Neural cell (in vitro differentiated cells): ENCODE measurements around the gene MPPED1. TPM values are rescaled to one million over a fixed set of nuclear protein-coding genes. Genes with fewer than 3 reads are reported as not detected.
A peak's percentile ranks its signal among the peaks of the same experiment; 100 is the strongest.

ENCODE experiments used
- H2AFZ ChIP-seq: fragments of 200-600, 300-800 bp; sonication (generic), shearing (Covaris generic); 2 replicates; pipeline ENCODE4 v1.6.0; 2014; ENCODE audit warnings: low read depth, mild to moderate bottlenecking, antibody characterized with exemption, low read length, moderate library complexity
- H3F3A ChIP-seq: fragments of 200-600 bp; shearing (Covaris generic); 2 replicates; pipeline ENCODE4 v1.6.1; 2016; ENCODE audit warnings: mild to moderate bottlenecking, moderate library complexity, mixed read lengths, antibody characterized with exemption, low read length; ENCODE audit not compliant: insufficient read depth, poor library complexity, severe bottlenecking
- H3K27ac ChIP-seq: fragments of 200-600, 300-800 bp; sonication (generic), shearing (Covaris generic); 2 replicates; pipeline ENCODE4 v1.5.1; 2014; ENCODE audit warnings: mild to moderate bottlenecking, low read length, moderate library complexity
- H3K27me3 ChIP-seq: fragments of 300-800, 200-600 bp; sonication (generic), shearing (Covaris generic); 2 replicates; pipeline ENCODE4 v1.6.0; 2014; ENCODE audit warnings: mild to moderate bottlenecking, low read depth, low read length, moderate library complexity; ENCODE audit not compliant: insufficient read depth
- H3K36me3 ChIP-seq: fragments of 300-800, 200-600 bp; sonication (generic), shearing (Covaris generic); 2 replicates; pipeline ENCODE4 v1.5.1; 2014; ENCODE audit warnings: mild to moderate bottlenecking, antibody characterized with exemption, low read length, moderate library complexity; ENCODE audit not compliant: insufficient read depth
- H3K4me2 ChIP-seq: fragments of 300-800, 200-600 bp; sonication (generic), shearing (Covaris generic); 2 replicates; pipeline ENCODE4 v1.6.0; 2014; ENCODE audit warnings: mild to moderate bottlenecking, low read length
- H3K4me3 ChIP-seq: fragments of 300-800, 200-600 bp; sonication (generic), shearing (Covaris generic); 2 replicates; pipeline ENCODE4 v1.5.1; 2014; ENCODE audit warnings: mild to moderate bottlenecking, low read length, moderate library complexity
- H3K79me2 ChIP-seq: fragments of 200-600 bp; shearing (Covaris generic); replicated peaks from 2 replicates; pipeline ENCODE4 v1.6.0; 2014; ENCODE audit warnings: mild to moderate bottlenecking, low read length, moderate library complexity; ENCODE audit not compliant: insufficient read depth
- H3K9ac ChIP-seq: fragments of 300-800, 200-600 bp; sonication (generic), shearing (Covaris generic); 2 replicates; pipeline ENCODE4 v1.6.1; 2016; ENCODE audit warnings: mild to moderate bottlenecking, low read length, mixed read lengths
- H3K9me2 ChIP-seq: fragments of 200-600 bp; shearing (Covaris generic); 2 replicates; pipeline ENCODE4 v1.6.1; 2016; ENCODE audit warnings: mild to moderate bottlenecking, low read length, mixed read lengths; ENCODE audit not compliant: insufficient read depth
- H3K9me3 ChIP-seq: fragments of 200-600, 300-800 bp; sonication (generic), shearing (Covaris generic); 2 replicates; pipeline ENCODE4 v1.6.1; 2016; ENCODE audit warnings: mild to moderate bottlenecking, mixed run types, low read length, moderate library complexity, mixed read lengths
- H4K20me1 ChIP-seq: fragments of 200-600 bp; shearing (Covaris generic); 2 replicates; pipeline ENCODE4 v1.6.1; 2016; ENCODE audit warnings: mild to moderate bottlenecking, mixed run types; ENCODE audit not compliant: insufficient read depth
- CTCF ChIP-seq: fragments of 450-650 bp; IDR thresholded peaks from 2 replicates; pipeline ENCODE4 v1.5.1; 2014; ENCODE audit warnings: antibody characterized with exemption, mild to moderate bottlenecking, moderate library complexity; ENCODE audit not compliant: poor library complexity, severe bottlenecking
- EP300 ChIP-seq: fragments of 450-650 bp; conservative IDR thresholded peaks from 2 replicates; pipeline ENCODE4 v1.6.1; 2014; ENCODE audit warnings: antibody characterized with exemption, mild to moderate bottlenecking, moderate library complexity; ENCODE audit not compliant: poor library complexity, severe bottlenecking
- EZH2 ChIP-seq: fragments of 200-600, 300-800 bp; shearing (Covaris generic), sonication (generic); IDR thresholded peaks from 2 replicates; pipeline ENCODE4 v1.6.1; 2014; ENCODE audit warnings: antibody characterized with exemption, low read length, borderline replicate concordance, mild to moderate bottlenecking; ENCODE audit not compliant: insufficient read depth, poor library complexity, severe bottlenecking
- MXI1 ChIP-seq: fragments of 450-650 bp; conservative IDR thresholded peaks from 2 replicates; pipeline ENCODE4 v1.6.1; 2014; ENCODE audit warnings: antibody characterized with exemption, mild to moderate bottlenecking; ENCODE audit not compliant: poor library complexity, severe bottlenecking
- POLR2AphosphoS5 ChIP-seq: IDR thresholded peaks from 2 replicates; pipeline ENCODE4 v1.6.1; 2012
- RAD21 ChIP-seq: fragments of 450-650 bp; conservative IDR thresholded peaks from 2 replicates; pipeline ENCODE4 v1.6.1; 2014; ENCODE audit warnings: antibody characterized with exemption, mild to moderate bottlenecking, moderate library complexity
- REST ChIP-seq: IDR thresholded peaks from 2 replicates; pipeline ENCODE4 v1.6.1; 2012; ENCODE audit warnings: borderline replicate concordance
- SMC3 ChIP-seq: fragments of 450-650 bp; conservative IDR thresholded peaks from 2 replicates; pipeline ENCODE4 v1.6.1; 2014; ENCODE audit warnings: antibody characterized with exemption, mild to moderate bottlenecking, moderate library complexity; ENCODE audit not compliant: poor library complexity
- TAF1 ChIP-seq: IDR thresholded peaks from 2 replicates; pipeline ENCODE4 v1.6.1; 2012; ENCODE audit warnings: low read depth
- polyA plus RNA-seq: library from polyadenylated mRNA; depleted of rRNA; stranded (reverse); fragments of >200 nt; gene quantifications from 2 replicates; pipeline ENCODE4 v1.2.3, GENCODE V29; 2014

MPPED1 gene
- polyA plus RNA-seq, 1 donor from 2014 or later: 33.4 TPM

GRCh38 chr22:43485502-43486089 is 73.8 kb downstream of the MPPED1 start:
- H3K79me2 ChIP-seq: no peaks in the 10 kb centered on the region
- no peak overlapping the region for H3K9ac ChIP-seq
- TF ChIP-seq POLR2AphosphoS5 (no peak), MXI1 (no peak), EZH2 (no peak), TAF1 (no peak), RAD21 (no peak), EP300 (no peak), REST (no peak), CTCF (no peak), SMC3 (no peak)
- H3K36me3 ChIP-seq: no peaks in the 10 kb centered on the region
- no peak overlapping the region for H2AFZ ChIP-seq
- H3K27ac ChIP-seq: peak overlapping the region; percentile 14
- H3K4me2 ChIP-seq: no peak overlapping the region
- no peaks in the 10 kb centered on the region for H3K27me3 ChIP-seq
- no peaks in the 10 kb centered on the region for H3K9me3 ChIP-seq
- no peaks in the 10 kb centered on the region for H3F3A ChIP-seq
- no peaks in the 10 kb centered on the region for H4K20me1 ChIP-seq
- H3K4me3 ChIP-seq: no peak overlapping the region
- no peaks in the 10 kb centered on the region for H3K9me2 ChIP-seq

- peak overlapping the region; percentile 54 for H3K9ac ChIP-seq
- TF ChIP-seq POLR2AphosphoS5 (no peak), MXI1 (no peak), TAF1 (no peak), CTCF (no peak), REST (no peak), EP300 (no peak), EZH2 (no peak), RAD21 (no peak), SMC3 (no peak)
These were observed 75.7 kb downstream of the MPPED1 start for GRCh38 chr22:43487311-43488030.

More at GRCh38 chr22:43487311-43488030, 75.7 kb downstream of the MPPED1 start:
- Histone ChIP-seq H3K79me2 (no peaks in the 10 kb centered on the region), H3K27ac (peak overlapping the region; percentile 86), H4K20me1 (no peaks in the 10 kb centered on the region), H2AFZ (no peak overlapping the region), H3K36me3 (no peaks in the 10 kb centered on the region), H3K4me3 (no peak overlapping the region), H3K9me3 (no peaks in the 10 kb centered on the region), H3F3A (no peaks in the 10 kb centered on the region), H3K9me2 (no peaks in the 10 kb centered on the region), H3K27me3 (no peaks in the 10 kb centered on the region), H3K4me2 (no peak overlapping the region)
